Endodermal cell (in vitro differentiated cells): ENCODE measurements around the gene RNF11. TPM values are rescaled to one million over a fixed set of nuclear protein-coding genes. Genes with fewer than 3 reads are reported as not detected.
A peak's percentile ranks its signal among the peaks of the same experiment; 100 is the strongest.

Experiments
- DNase-seq: peaks from one replicate; pipeline ENCODE4 v3.0.0-alpha.2; 2017
- H3K27ac ChIP-seq: 2 replicates; pipeline ENCODE4 v1.5.1; 2013; ENCODE audit warnings: mild to moderate bottlenecking, low read depth, low read length, moderate library complexity
- H3K27me3 ChIP-seq: 2 replicates; pipeline ENCODE4 v1.6.1; 2013; ENCODE audit warnings: mild to moderate bottlenecking, low read length, moderate library complexity; ENCODE audit not compliant: insufficient read depth, control insufficient read depth, poor library complexity, severe bottlenecking
- H3K36me3 ChIP-seq: 2 replicates; pipeline ENCODE4 v1.7.0; 2013; ENCODE audit warnings: mild to moderate bottlenecking, low read length, moderate library complexity; ENCODE audit not compliant: control insufficient read depth, insufficient read depth
- H3K4me1 ChIP-seq: one replicate; pipeline ENCODE4 v1.7.0; 2013; ENCODE audit warnings: low read length; ENCODE audit not compliant: control insufficient read depth, insufficient read depth
- H3K4me3 ChIP-seq: 2 replicates; pipeline ENCODE4 v1.5.1; 2013; ENCODE audit warnings: mild to moderate bottlenecking, low read length, moderate library complexity
- H3K9ac ChIP-seq: 2 replicates; pipeline ENCODE4 v1.6.1; 2013; ENCODE audit warnings: mild to moderate bottlenecking, low read length, moderate library complexity; ENCODE audit not compliant: poor library complexity, severe bottlenecking; ENCODE audit errors: extremely low read depth
- H3K9me3 ChIP-seq: 2 replicates; pipeline ENCODE4 v1.6.1; 2013; ENCODE audit warnings: mild to moderate bottlenecking, low read length, moderate library complexity; ENCODE audit not compliant: control insufficient read depth
- H3K27ac Mint-ChIP-seq: 2 replicates; pipeline ENCODE4 v1.8.0; 2020; ENCODE audit warnings: mixed read lengths
- H3K27me3 Mint-ChIP-seq: 2 replicates; pipeline ENCODE4 v1.8.0; 2021; ENCODE audit warnings: mild to moderate bottlenecking, mixed read lengths; ENCODE audit not compliant: insufficient read depth
- H3K36me3 Mint-ChIP-seq: 2 replicates; pipeline ENCODE4 v1.8.0; 2020; ENCODE audit warnings: low read depth, mixed read lengths
- H3K4me1 Mint-ChIP-seq: 2 replicates; pipeline ENCODE4 v1.8.0; 2020; ENCODE audit warnings: mixed read lengths
- H3K4me3 Mint-ChIP-seq: 2 replicates; pipeline ENCODE4 v1.8.0; 2020; ENCODE audit warnings: mild to moderate bottlenecking, moderate library complexity, mixed read lengths
- H3K9me3 Mint-ChIP-seq: 2 replicates; pipeline ENCODE4 v1.8.0; 2020; ENCODE audit warnings: mild to moderate bottlenecking, mixed read lengths
- WGBS, 2 experiments: methylation state at CpG; one replicate each; pipeline versions ENCODE4 v1.1.5 to v1.1.7; 2013; ENCODE audit warnings: missing lambda C conversion rate in 2 of 2, mixed read lengths in 1 of 2; ENCODE audit not compliant: insufficient coverage in 1 of 2, insufficient read length in 1 of 2; 5-methylcytosine and 5-hydroxymethylcytosine counted together
- total RNA-seq, 2 donors: library from RNA; stranded (reverse); fragmentation: NEBNext Ultra II Directional in 1 of 2; extraction: Animal tissue kit (Norgen Biotek cat#: 25700) in 1 of 2; gene quantifications; 2 replicates in 1 of 2; 3 replicates in 1 of 2; pipeline ENCODE4 v1.2.1, GENCODE V29; 2021
- TF ChIP-seq, protein P1 (sequence below): fragments of 200-600 bp; sonication (generic); conservative IDR thresholded peaks from 2 replicates; pipeline ENCODE4 v1.5.0; 2021; ENCODE audit warnings: antibody characterized with exemption, mild to moderate bottlenecking

Gene RNF11
- total RNA-seq, 2 donors from 2014 or later, result 84.1 to 103 TPM

DNA sequence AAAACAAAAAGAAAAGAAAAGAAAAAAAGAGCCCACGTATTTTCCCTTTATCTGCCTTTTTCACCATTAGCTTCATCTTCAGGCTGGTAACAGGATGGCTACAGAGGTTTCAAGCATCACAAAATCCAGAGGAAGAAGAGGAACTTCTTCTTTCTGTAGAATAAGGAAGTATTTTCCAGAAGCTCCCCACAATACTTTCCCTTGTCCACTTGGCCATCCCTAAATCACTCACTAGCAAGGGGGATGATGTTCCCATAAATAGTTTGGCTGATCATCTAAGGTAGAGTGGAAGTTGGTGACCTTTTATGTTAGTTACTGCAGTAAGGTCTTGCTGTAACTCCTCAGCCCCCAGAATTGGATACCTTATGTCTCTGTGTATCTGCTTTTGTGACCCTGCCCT lies 45.1 kb upstream of the RNF11 start:
- no peaks in the 10 kb centered on the region for H3K9me3 ChIP-seq
- no peak overlapping the region for H3K4me3 Mint-ChIP-seq
- TF ChIP-seq, protein P1, sequence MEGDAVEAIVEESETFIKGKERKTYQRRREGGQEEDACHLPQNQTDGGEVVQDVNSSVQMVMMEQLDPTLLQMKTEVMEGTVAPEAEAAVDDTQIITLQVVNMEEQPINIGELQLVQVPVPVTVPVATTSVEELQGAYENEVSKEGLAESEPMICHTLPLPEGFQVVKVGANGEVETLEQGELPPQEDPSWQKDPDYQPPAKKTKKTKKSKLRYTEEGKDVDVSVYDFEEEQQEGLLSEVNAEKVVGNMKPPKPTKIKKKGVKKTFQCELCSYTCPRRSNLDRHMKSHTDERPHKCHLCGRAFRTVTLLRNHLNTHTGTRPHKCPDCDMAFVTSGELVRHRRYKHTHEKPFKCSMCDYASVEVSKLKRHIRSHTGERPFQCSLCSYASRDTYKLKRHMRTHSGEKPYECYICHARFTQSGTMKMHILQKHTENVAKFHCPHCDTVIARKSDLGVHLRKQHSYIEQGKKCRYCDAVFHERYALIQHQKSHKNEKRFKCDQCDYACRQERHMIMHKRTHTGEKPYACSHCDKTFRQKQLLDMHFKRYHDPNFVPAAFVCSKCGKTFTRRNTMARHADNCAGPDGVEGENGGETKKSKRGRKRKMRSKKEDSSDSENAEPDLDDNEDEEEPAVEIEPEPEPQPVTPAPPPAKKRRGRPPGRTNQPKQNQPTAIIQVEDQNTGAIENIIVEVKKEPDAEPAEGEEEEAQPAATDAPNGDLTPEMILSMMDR, result no peak
- H3K9me3 Mint-ChIP-seq, result no peaks in the 10 kb centered on the region
- H3K27me3 ChIP-seq, result no peaks in the 10 kb centered on the region
- no peaks in the 10 kb centered on the region for H3K36me3 ChIP-seq
- no peaks in the 10 kb centered on the region for H3K27me3 Mint-ChIP-seq
- no peak overlapping the region for H3K27ac ChIP-seq
- H3K4me1 Mint-ChIP-seq, result no peaks in the 10 kb centered on the region
- WGBS, 2 experiments, result 33% methylated on average over 1 of the region's 1 CpG; no CpG with 5 or more reads in 1 of the 2 experiments
- no peaks in the 10 kb centered on the region for H3K36me3 Mint-ChIP-seq
- H3K4me3 ChIP-seq, result no peak overlapping the region
- H3K9ac ChIP-seq, result no peak overlapping the region
- H3K27ac Mint-ChIP-seq, result no peak overlapping the region
- H3K4me1 ChIP-seq, result no peaks in the 10 kb centered on the region
- no peak for DNase-seq

DNA sequence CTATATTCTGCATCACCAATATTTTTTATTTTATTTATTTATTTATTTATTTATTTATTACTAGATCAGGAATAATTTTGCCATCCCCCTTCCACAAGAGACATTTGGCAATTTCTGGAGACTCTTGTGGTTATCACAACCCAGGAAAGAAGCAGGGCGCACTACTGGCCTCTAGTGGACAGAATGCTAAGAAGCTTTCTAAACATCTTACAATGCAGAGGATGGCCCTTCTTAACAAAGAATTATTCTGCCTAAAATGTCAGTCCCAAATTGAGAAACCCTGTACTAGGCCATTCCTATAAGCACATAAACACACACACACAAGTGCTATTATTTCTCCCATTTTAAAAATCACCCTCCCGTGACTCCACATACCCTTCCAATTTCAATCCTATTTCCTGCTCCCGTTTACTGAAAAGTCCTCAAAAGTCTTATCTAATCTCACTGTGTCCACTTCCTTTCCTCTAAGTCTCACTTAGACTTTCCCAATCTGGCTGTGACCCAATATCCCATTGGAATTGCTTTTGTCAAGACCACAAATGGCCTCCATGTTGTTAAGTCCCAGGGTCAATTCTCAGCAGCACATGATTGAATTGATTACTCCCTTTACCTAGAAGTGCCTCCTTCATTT lies 43.7 kb upstream of the RNF11 start:
- WGBS, 2 experiments, result 51 to 56% methylated on average over 3 of the region's 3 CpGs
- Histone ChIP-seq H3K36me3 (no peaks in the 10 kb centered on the region), H3K9ac (no peak overlapping the region), H3K27ac (no peak overlapping the region), H3K27me3 (no peaks in the 10 kb centered on the region), H3K9me3 (no peaks in the 10 kb centered on the region), H3K4me1 (no peaks in the 10 kb centered on the region), H3K4me3 (no peak overlapping the region)
- no peak overlapping the region for H3K4me3 Mint-ChIP-seq
- H3K36me3 Mint-ChIP-seq, result no peaks in the 10 kb centered on the region
- no peak overlapping the region for H3K27ac Mint-ChIP-seq
- DNase-seq, result peak; percentile 83
- H3K4me1 Mint-ChIP-seq, result no peaks in the 10 kb centered on the region
- no peaks in the 10 kb centered on the region for H3K9me3 Mint-ChIP-seq
- no peaks in the 10 kb centered on the region for H3K27me3 Mint-ChIP-seq
- TF ChIP-seq, protein P1, result peak; percentile 96

DNA sequence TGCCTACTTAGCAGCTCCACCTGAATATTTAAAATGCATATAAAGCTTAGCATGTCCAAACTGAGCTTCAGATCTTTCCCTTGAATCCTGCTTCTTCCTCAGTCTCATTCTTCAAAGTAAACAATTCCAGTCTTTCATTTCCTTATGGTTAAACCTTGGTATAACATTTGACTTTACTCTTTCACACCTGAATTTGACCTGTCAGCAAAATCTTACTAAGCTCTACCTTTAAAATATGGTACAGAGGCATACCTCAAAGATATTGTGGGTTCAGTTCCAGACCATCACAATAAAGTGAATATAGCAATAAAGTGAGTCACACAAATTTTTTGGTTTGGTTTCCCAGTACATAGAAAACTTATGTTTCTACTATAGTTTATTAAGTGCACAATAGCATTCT lies 42.5 kb upstream of the RNF11 start:
- Histone ChIP-seq H3K27me3 (no peaks in the 10 kb centered on the region), H3K27ac (no peak overlapping the region), H3K4me1 (no peaks in the 10 kb centered on the region), H3K9me3 (no peaks in the 10 kb centered on the region), H3K9ac (no peak overlapping the region), H3K4me3 (no peak overlapping the region), H3K36me3 (no peaks in the 10 kb centered on the region)
- H3K4me3 Mint-ChIP-seq, result no peak overlapping the region
- TF ChIP-seq, protein P1, result no peak
- H3K9me3 Mint-ChIP-seq, result no peaks in the 10 kb centered on the region
- no peak overlapping the region for H3K27ac Mint-ChIP-seq
- no peak for DNase-seq
- H3K4me1 Mint-ChIP-seq, result no peaks in the 10 kb centered on the region
- no peaks in the 10 kb centered on the region for H3K27me3 Mint-ChIP-seq
- H3K36me3 Mint-ChIP-seq, result no peaks in the 10 kb centered on the region
